Natural killer cell (primary cell): ENCODE data around the gene PELO. TPM values are rescaled to one million over a fixed set of nuclear protein-coding genes. Genes with fewer than 3 reads are reported as not detected.

ENCODE experiments used
- ATAC-seq, 3 donors: fragments of 150-1000 bp in 2 of 3; fragments of 200-7000 bp in 1 of 3; cut with Tn5 transposase; 1 replicate in 1 of 3; 2 replicates in 2 of 3; pipeline ENCODE4 v1.10.0; 2021; ENCODE audit warnings: mild to moderate bottlenecking in 2 of 3, moderate library complexity in 2 of 3
- DNase-seq, 2 donors: peaks; one replicate each; pipeline versions ENCODE4 v3.0.0 to v3.0.0-alpha.2; 2013 to 2021; ENCODE audit warnings: mixed read lengths in 1 of 2
- H3K27ac ChIP-seq: one replicate; pipeline ENCODE4 v1.5.1; 2013; ENCODE audit warnings: mild to moderate bottlenecking, low read length
- H3K27me3 ChIP-seq: one replicate; pipeline ENCODE4 v1.6.1; 2013; ENCODE audit warnings: low read length; ENCODE audit not compliant: control insufficient read depth, insufficient read depth
- H3K36me3 ChIP-seq: one replicate; pipeline ENCODE4 v1.6.1; 2013; ENCODE audit warnings: low read length; ENCODE audit not compliant: control insufficient read depth, insufficient read depth
- H3K4me1 ChIP-seq: one replicate; pipeline ENCODE4 v1.6.1; 2013; ENCODE audit warnings: low read length; ENCODE audit not compliant: control insufficient read depth, insufficient read depth
- H3K4me3 ChIP-seq: one replicate; pipeline ENCODE4 v1.5.1; 2013; ENCODE audit warnings: low read length
- H3K9me3 ChIP-seq: one replicate; pipeline ENCODE4 v1.6.1; 2013; ENCODE audit warnings: low read length; ENCODE audit not compliant: control insufficient read depth, insufficient read depth
- H3K27ac Mint-ChIP-seq, 2 donors: one replicate each; pipeline ENCODE4 v1.8.0; 2022; ENCODE audit warnings: mild to moderate bottlenecking in 2 of 2, mixed read lengths in 2 of 2, moderate library complexity in 1 of 2
- H3K27me3 Mint-ChIP-seq, 2 donors: one replicate each; pipeline ENCODE4 v1.8.0; 2022; ENCODE audit warnings: low read depth in 2 of 2, mixed read lengths in 2 of 2
- H3K36me3 Mint-ChIP-seq: one replicate; pipeline ENCODE4 v1.8.0; 2022; ENCODE audit warnings: mixed read lengths
- H3K4me1 Mint-ChIP-seq, 2 donors: one replicate each; pipeline ENCODE4 v1.8.0; 2022; ENCODE audit warnings: mixed read lengths in 2 of 2
- H3K4me3 Mint-ChIP-seq: one replicate; pipeline ENCODE4 v1.8.0; 2022; ENCODE audit warnings: mild to moderate bottlenecking, moderate library complexity, mixed read lengths
- H3K9me3 Mint-ChIP-seq, 2 donors: one replicate each; pipeline ENCODE4 v1.8.0; 2022; ENCODE audit warnings: mixed read lengths in 2 of 2
- CTCF ChIP-seq: fragments of 200-600 bp; IDR thresholded peaks from one replicate; pipeline ENCODE4 v1.8.0; 2022; ENCODE audit warnings: antibody characterized with exemption
- WGBS: methylation state at CpG from one replicate; pipeline ENCODE4 v1.1.7; 2013; ENCODE audit warnings: missing lambda C conversion rate; ENCODE audit not compliant: insufficient coverage; 5-methylcytosine and 5-hydroxymethylcytosine counted together
- intact Hi-C: fragments of 100-400 bp; cut with micrococcal nuclease; formaldehyde crosslinking; loops from one replicate; pipeline ENCODE4 v1.14.2; 2022
- total RNA-seq, 4 donors: library from RNA; stranded (reverse); fragments of 120-200 nt in 1 of 4; gene quantifications; one replicate each; pipeline versions ENCODE4 v1.2.3 to v1.2.4, GENCODE V29; 2013 to 2022

Gene PELO
- total RNA-seq, 3 donors from 2014 or later (not counting 1 experiment from before 2014, with no cell fraction given), result 2.6 to 3.9 (median 3.7) TPM

GRCh38 chr5:52791366-52791765 lies 3.6 kb downstream of the PELO start:
- intact Hi-C loops, result no loop called here
- ATAC-seq (no peak), DNase-seq (no peak)
- Histone ChIP-seq H3K36me3 (no peaks in the 10 kb centered on the region), H3K27me3 (peaks cover 22% of the 10 kb centered on the region), H3K9me3 (no peaks in the 10 kb centered on the region), H3K27ac (no peak overlapping the region), H3K4me1 (peaks cover 18% of the 10 kb centered on the region), H3K4me3 (no peak overlapping the region)
- Mint-ChIP-seq H3K4me3 (no peak overlapping the region), H3K36me3 (no peaks in the 10 kb centered on the region), H3K27me3 (peaks cover 32 to 54% of the 10 kb centered on the region in 2 donors), H3K27ac (no peak overlapping the region), H3K4me1 (peaks cover 16 to 19% of the 10 kb centered on the region in 2 donors), H3K9me3 (no peaks in the 10 kb centered on the region)
- no peak for TF ChIP-seq CTCF
- WGBS, result 100% methylated on average over 1 of the region's 1 CpG

- no peak for TF ChIP-seq CTCF
- H3K4me1 Mint-ChIP-seq, result peaks cover 8 to 11% of the 10 kb centered on the region in 2 donors
- DNase-seq (no peak), ATAC-seq (no peak)
- no peak overlapping the region for H3K4me3 Mint-ChIP-seq
- Histone ChIP-seq H3K27me3 (no peaks in the 10 kb centered on the region), H3K36me3 (no peaks in the 10 kb centered on the region), H3K4me1 (peaks cover 5% of the 10 kb centered on the region), H3K27ac (no peak overlapping the region), H3K9me3 (no peaks in the 10 kb centered on the region), H3K4me3 (no peak overlapping the region)
- no peaks in the 10 kb centered on the region for H3K36me3 Mint-ChIP-seq
- H3K27me3 Mint-ChIP-seq, result peaks cover 13 to 35% of the 10 kb centered on the region in 2 donors
- no peak overlapping the region for H3K27ac Mint-ChIP-seq
- H3K9me3 Mint-ChIP-seq, result no peaks in the 10 kb centered on the region
- intact Hi-C loops, result no loop called here
- WGBS, result no CpG with 5 or more reads among the region's 1 CpG
These were observed 6.8 kb downstream of the PELO start for GRCh38 chr5:52794519-52794918.

GRCh38 chr5:52796031-52796430 lies 8.3 kb downstream of the PELO start:
- Mint-ChIP-seq H3K27ac (no peak overlapping the region), H3K9me3 (no peaks in the 10 kb centered on the region), H3K4me3 (no peak overlapping the region), H3K27me3 (peaks cover 8 to 21% of the 10 kb centered on the region in 2 donors), H3K4me1 (peaks cover 23 to 26% of the 10 kb centered on the region in 2 donors), H3K36me3 (no peaks in the 10 kb centered on the region)
- Histone ChIP-seq H3K4me1 (peaks cover 15% of the 10 kb centered on the region), H3K27me3 (no peaks in the 10 kb centered on the region), H3K27ac (no peak overlapping the region), H3K9me3 (no peaks in the 10 kb centered on the region), H3K4me3 (no peak overlapping the region), H3K36me3 (no peaks in the 10 kb centered on the region)
- ATAC-seq, result no peak
- TF ChIP-seq CTCF, result no peak
- intact Hi-C loops, result no loop called here
- DNase-seq, result no peak

GRCh38 chr5:52796516-52797103 lies 8.9 kb downstream of the PELO start:
- Mint-ChIP-seq H3K4me1 (peaks cover 29 to 32% of the 10 kb centered on the region in 2 donors), H3K9me3 (no peaks in the 10 kb centered on the region), H3K4me3 (no peak overlapping the region), H3K27ac (no peak overlapping the region), H3K27me3 (peaks cover 7 to 21% of the 10 kb centered on the region in 2 donors), H3K36me3 (no peaks in the 10 kb centered on the region)
- H3K27me3 ChIP-seq, result no peaks in the 10 kb centered on the region
- no peaks in the 10 kb centered on the region for H3K9me3 ChIP-seq
- H3K4me3 ChIP-seq, result no peak overlapping the region
- WGBS, result 91% methylated on average over 2 of the region's 2 CpGs
- intact Hi-C loops, result no loop called here
- H3K36me3 ChIP-seq, result no peaks in the 10 kb centered on the region
- ATAC-seq, result no peak
- no peak for DNase-seq
- H3K27ac ChIP-seq, result no peak overlapping the region
- H3K4me1 ChIP-seq, result peaks cover 20% of the 10 kb centered on the region
- TF ChIP-seq CTCF, result no peak
